Right forelimb (tissue), 1 donor: ENCODE results near the gene MCOLN1.

ENCODE experiments used
- DNase-seq: peaks from one replicate; pipeline ENCODE4 v3.0.0-alpha.2; 2018

The MCOLN1 gene

GRCh38 chr19:7579182-7579581 lies 56.8 kb downstream of the MCOLN1 start:
- DNase-seq: no peak

- DNase-seq: no peak
Observed at GRCh38 chr19:7582446-7582845, 60.0 kb downstream of the MCOLN1 start.
